PC-9 (cell line): ENCODE measurements around the gene TOX2. TPM values are rescaled to one million over a fixed set of nuclear protein-coding genes. Genes with fewer than 3 reads are reported as not detected.

ENCODE experiments used
- BruUV-seq: library from RNA; stranded (reverse); fragments of 400-500 nt; replicated peaks from 2 replicates; lab custom pipeline; 2021; lab: Mats Ljungman, UMichigan
- CTCF ChIA-PET: fragments of 300-600 bp; sonication (Branson Sonifier 250); formaldehyde crosslinking; loops from one replicate; lab custom pipeline; 2022; ENCODE audit warnings: antibody characterized with exemption; lab: Charles Lee
- POLR2A ChIA-PET: fragments of 300-600 bp; sonication (Branson Sonifier 250); formaldehyde crosslinking; loops from one replicate; lab custom pipeline; 2022; ENCODE audit warnings: antibody characterized with exemption; ENCODE audit not compliant: unreplicated experiment; lab: Charles Lee
- DNase-seq, 2 experiments: peaks; one replicate each; pipeline versions ENCODE4 v3.0.0 to v3.0.0-alpha.2; 2015 to 2022; ENCODE audit warnings: mixed read lengths in 1 of 2
- H2AFZ ChIP-seq: fragments of 200-600 bp; sonication (generic); 2 replicates; pipeline ENCODE4 v1.8.1; 2017; ENCODE audit warnings: antibody characterized with exemption
- H3F3A ChIP-seq: fragments of 200-600 bp; sonication (generic); 2 replicates; pipeline ENCODE4 v1.8.1; 2017; ENCODE audit warnings: antibody characterized with exemption, mild to moderate bottlenecking, low read depth; ENCODE audit not compliant: insufficient read depth
- H3K27ac ChIP-seq: fragments of 200-600 bp; sonication (generic); 2 replicates; pipeline ENCODE4 v1.6.1; 2016; ENCODE audit warnings: mixed run types
- H3K27me3 ChIP-seq: fragments of 200-600 bp; sonication (generic); 2 replicates; pipeline ENCODE4 v1.6.1; 2016; ENCODE audit warnings: low read depth, mixed run types; ENCODE audit not compliant: insufficient read depth
- H3K36me3 ChIP-seq: fragments of 200-600 bp; sonication (generic); 2 replicates; pipeline ENCODE4 v1.6.1; 2016; ENCODE audit warnings: low read depth, mixed run types
- H3K4me1 ChIP-seq: fragments of 200-600 bp; sonication (generic); replicated peaks from 2 replicates; pipeline ENCODE4 v1.6.1; 2016; ENCODE audit warnings: mixed run types; ENCODE audit not compliant: insufficient read depth
- H3K4me2 ChIP-seq: fragments of 200-600 bp; sonication (generic); 2 replicates; pipeline ENCODE4 v1.6.1; 2017; ENCODE audit warnings: mixed run types
- H3K4me3 ChIP-seq: fragments of 200-600 bp; sonication (generic); 2 replicates; pipeline ENCODE4 v1.6.1; 2016; ENCODE audit warnings: mixed run types
- H3K79me2 ChIP-seq: fragments of 200-600 bp; sonication (generic); 2 replicates; pipeline ENCODE4 v1.6.1; 2017; ENCODE audit warnings: low read depth, mixed run types
- H3K9me2 ChIP-seq: fragments of 200-600 bp; sonication (generic); 2 replicates; pipeline ENCODE4 v1.8.1; 2017; ENCODE audit warnings: mild to moderate bottlenecking; ENCODE audit not compliant: insufficient read depth
- H3K9me3 ChIP-seq: fragments of 200-600 bp; sonication (generic); 2 replicates; pipeline ENCODE4 v1.8.1; 2016; ENCODE audit warnings: low read depth; ENCODE audit not compliant: insufficient read depth
- H4K20me1 ChIP-seq: fragments of 200-600 bp; sonication (generic); 2 replicates; pipeline ENCODE4 v1.8.1; 2017; ENCODE audit not compliant: insufficient read depth
- EZH2 ChIP-seq: fragments of 200-600 bp; sonication (generic); IDR thresholded peaks from 2 replicates; pipeline ENCODE4 v1.8.0; 2017; ENCODE audit warnings: antibody characterized with exemption, low read depth
- intact Hi-C: fragments of 100-400 bp; cut with micrococcal nuclease; formaldehyde crosslinking; loops from one replicate; pipeline ENCODE4 v1.10.0; 2022; ENCODE audit not compliant: unreplicated experiment
- total RNA-seq: library from RNA; stranded (reverse); gene quantifications from 2 replicates; pipeline ENCODE4 v1.2.3, GENCODE V29; 2021
- TF ChIP-seq, protein P1 (sequence below): fragments of 200-600 bp; sonication (generic); conservative IDR thresholded peaks from 2 replicates; pipeline ENCODE4 v1.6.1; 2017; ENCODE audit warnings: mixed run types, antibody characterized with exemption, mild to moderate bottlenecking, moderate library complexity

Gene TOX2
- total RNA-seq, 1 experiment from 2014 or later, result 30.1 TPM

DNA sequence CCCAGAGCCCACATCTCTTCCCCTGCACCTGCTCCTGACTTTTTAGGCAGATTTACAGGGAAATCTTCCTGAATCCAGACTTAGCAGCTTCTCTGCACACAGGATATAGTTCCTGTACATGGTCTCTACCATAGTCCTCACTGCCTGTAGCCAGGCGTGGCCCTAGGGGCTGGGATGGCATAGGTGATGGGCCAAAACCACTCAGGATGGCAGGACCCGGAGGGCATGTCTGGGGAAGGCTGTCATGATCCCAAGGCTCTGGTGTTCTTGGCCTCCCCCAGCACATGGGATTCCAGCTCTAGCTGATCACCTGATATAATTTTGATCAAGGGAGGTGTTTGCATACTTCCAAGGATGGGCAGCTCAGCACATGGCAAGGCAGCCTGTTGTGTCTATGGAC, 58.0 kb downstream of the TOX2 start:
- H3K27ac ChIP-seq, result peak overlapping the region; percentile 98; the same call in 1 of the 2 replicates
- POLR2A ChIA-PET, result no interaction called here

DNA sequence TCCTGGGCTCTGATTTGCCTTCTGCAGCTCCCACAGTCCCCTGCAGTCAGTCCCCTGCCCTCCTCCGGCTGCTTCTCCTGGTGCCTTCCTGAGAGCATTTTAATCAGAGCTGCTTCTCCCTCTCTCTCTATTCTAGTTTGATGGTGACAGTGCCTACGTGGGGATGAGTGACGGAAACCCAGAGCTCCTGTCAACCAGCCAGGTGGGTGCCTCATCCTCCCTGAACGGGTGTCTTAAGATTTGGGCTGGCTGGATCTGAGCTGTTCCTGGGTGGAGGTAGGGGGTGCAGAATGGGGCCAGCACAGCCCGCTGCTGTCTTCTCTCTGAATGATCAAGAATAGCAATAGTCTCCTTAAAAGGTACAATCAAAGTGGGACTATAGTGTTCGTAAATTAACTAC, 58.6 kb downstream of the TOX2 start:
- H3K4me3 ChIP-seq, result no peak overlapping the region
- H3K27me3 ChIP-seq, result no peaks in the 10 kb centered on the region
- H2AFZ ChIP-seq, result no peak overlapping the region
- no TSS peak for BruUV-seq
- POLR2A ChIA-PET, result no interaction called here
- peaks cover 65% of the 10 kb centered on the region for H3K79me2 ChIP-seq
- peaks cover 52% of the 10 kb centered on the region for H3K36me3 ChIP-seq
- CTCF ChIA-PET, result no interaction called here
- H4K20me1 ChIP-seq, result no peaks in the 10 kb centered on the region
- no peaks in the 10 kb centered on the region for H3K9me2 ChIP-seq
- H3K27ac ChIP-seq, result peak overlapping the region; percentile 98
- no peak overlapping the region for H3K4me2 ChIP-seq
- H3K4me1 ChIP-seq, result peaks cover 25% of the 10 kb centered on the region
- peaks cover 10% of the 10 kb centered on the region for H3F3A ChIP-seq
- intact Hi-C loops, result no loop called here
- H3K9me3 ChIP-seq, result no peaks in the 10 kb centered on the region
- DNase-seq, result no peak
- TF ChIP-seq EZH2, result no peak
- TF ChIP-seq, protein P1, sequence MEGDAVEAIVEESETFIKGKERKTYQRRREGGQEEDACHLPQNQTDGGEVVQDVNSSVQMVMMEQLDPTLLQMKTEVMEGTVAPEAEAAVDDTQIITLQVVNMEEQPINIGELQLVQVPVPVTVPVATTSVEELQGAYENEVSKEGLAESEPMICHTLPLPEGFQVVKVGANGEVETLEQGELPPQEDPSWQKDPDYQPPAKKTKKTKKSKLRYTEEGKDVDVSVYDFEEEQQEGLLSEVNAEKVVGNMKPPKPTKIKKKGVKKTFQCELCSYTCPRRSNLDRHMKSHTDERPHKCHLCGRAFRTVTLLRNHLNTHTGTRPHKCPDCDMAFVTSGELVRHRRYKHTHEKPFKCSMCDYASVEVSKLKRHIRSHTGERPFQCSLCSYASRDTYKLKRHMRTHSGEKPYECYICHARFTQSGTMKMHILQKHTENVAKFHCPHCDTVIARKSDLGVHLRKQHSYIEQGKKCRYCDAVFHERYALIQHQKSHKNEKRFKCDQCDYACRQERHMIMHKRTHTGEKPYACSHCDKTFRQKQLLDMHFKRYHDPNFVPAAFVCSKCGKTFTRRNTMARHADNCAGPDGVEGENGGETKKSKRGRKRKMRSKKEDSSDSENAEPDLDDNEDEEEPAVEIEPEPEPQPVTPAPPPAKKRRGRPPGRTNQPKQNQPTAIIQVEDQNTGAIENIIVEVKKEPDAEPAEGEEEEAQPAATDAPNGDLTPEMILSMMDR, result no peak

More for the DNA sequence above, 58.0 kb downstream of the TOX2 start:
- peaks cover 51% of the 10 kb centered on the region for H3K36me3 ChIP-seq
- peaks cover 10% of the 10 kb centered on the region for H3F3A ChIP-seq
- H3K9me2 ChIP-seq, result no peaks in the 10 kb centered on the region
- peaks cover 68% of the 10 kb centered on the region for H3K79me2 ChIP-seq
- no peaks in the 10 kb centered on the region for H3K9me3 ChIP-seq
- no peak overlapping the region for H3K4me2 ChIP-seq
- intact Hi-C loops, result no loop called here
- H3K4me3 ChIP-seq, result no peak overlapping the region
- H2AFZ ChIP-seq, result no peak overlapping the region
- H3K4me1 ChIP-seq, result peaks cover 25% of the 10 kb centered on the region
- no peak for DNase-seq
- CTCF ChIA-PET, result no interaction called here
- no peaks in the 10 kb centered on the region for H3K27me3 ChIP-seq
- TF ChIP-seq, protein P1, result no peak
- TF ChIP-seq EZH2, result no peak
- no peaks in the 10 kb centered on the region for H4K20me1 ChIP-seq
- no TSS peak for BruUV-seq

DNA sequence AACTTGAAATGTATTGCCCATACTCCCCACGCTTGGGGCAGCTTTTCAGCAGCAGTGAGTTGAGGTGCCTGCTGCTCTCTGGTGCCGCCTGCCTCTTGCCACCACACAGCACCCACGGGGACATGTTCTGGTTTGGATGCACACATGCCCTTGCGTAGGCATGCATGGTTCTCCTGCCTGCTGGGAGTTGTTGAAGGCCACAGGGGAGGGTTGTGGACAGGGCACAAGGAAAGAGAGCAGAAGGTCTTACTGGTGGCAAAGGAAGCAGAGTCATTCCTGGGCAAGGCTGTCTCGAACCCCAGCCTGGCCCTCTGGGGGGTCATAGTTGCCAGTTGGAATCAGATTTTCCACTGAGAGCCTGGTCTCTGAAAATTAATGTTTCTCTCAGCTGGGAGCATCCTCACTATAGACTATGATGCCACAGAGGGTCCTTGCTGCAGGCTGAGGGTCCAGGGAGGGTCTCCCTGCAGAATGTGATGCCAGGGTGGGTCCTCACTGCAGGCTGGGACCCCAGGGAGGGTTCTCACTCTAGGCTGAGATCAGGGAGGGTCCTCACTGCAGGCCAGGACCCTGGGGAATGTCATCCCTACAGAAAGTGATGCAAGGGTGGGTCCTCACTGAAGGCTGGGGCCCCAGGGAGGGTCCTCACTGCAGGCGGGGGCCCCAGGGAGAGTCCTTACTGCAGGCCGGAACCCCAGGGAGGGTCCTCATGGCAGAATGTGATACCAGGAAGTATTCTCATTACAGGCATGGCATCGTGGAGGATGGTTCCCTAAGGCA, 59.2 kb downstream of the TOX2 start:
- Histone ChIP-seq H3K27me3 (no peaks in the 10 kb centered on the region), H3K9me3 (no peaks in the 10 kb centered on the region), H4K20me1 (no peaks in the 10 kb centered on the region), H3K4me1 (peaks cover 25% of the 10 kb centered on the region), H2AFZ (no peak overlapping the region), H3K27ac (peak overlapping the region; percentile 98), H3K4me3 (no peak overlapping the region), H3K4me2 (no peak overlapping the region), H3K36me3 (peaks cover 51% of the 10 kb centered on the region), H3K79me2 (peaks cover 59% of the 10 kb centered on the region), H3F3A (peaks cover 10% of the 10 kb centered on the region), H3K9me2 (no peaks in the 10 kb centered on the region)
- DNase-seq, result no peak
- ChIA-PET POLR2A (no interaction called here), CTCF (no interaction called here)
- no TSS peak for BruUV-seq
- no peak for TF ChIP-seq EZH2
- TF ChIP-seq, protein P1, result no peak
- intact Hi-C loops, result no loop called here
